ENCODE data around the gene RNF212.

The RNF212 gene

GRCh38 chr4:1082215-1083182 lies 30.9 kb downstream of the RNF212 start:
- peak; percentile 85 for ATAC-seq
- TF ChIP-seq, protein P1, sequence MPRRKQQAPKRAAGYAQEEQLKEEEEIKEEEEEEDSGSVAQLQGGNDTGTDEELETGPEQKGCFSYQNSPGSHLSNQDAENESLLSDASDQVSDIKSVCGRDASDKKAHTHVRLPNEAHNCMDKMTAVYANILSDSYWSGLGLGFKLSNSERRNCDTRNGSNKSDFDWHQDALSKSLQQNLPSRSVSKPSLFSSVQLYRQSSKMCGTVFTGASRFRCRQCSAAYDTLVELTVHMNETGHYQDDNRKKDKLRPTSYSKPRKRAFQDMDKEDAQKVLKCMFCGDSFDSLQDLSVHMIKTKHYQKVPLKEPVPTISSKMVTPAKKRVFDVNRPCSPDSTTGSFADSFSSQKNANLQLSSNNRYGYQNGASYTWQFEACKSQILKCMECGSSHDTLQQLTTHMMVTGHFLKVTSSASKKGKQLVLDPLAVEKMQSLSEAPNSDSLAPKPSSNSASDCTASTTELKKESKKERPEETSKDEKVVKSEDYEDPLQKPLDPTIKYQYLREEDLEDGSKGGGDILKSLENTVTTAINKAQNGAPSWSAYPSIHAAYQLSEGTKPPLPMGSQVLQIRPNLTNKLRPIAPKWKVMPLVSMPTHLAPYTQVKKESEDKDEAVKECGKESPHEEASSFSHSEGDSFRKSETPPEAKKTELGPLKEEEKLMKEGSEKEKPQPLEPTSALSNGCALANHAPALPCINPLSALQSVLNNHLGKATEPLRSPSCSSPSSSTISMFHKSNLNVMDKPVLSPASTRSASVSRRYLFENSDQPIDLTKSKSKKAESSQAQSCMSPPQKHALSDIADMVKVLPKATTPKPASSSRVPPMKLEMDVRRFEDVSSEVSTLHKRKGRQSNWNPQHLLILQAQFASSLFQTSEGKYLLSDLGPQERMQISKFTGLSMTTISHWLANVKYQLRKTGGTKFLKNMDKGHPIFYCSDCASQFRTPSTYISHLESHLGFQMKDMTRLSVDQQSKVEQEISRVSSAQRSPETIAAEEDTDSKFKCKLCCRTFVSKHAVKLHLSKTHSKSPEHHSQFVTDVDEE (CRISPR knock-in tag; IDR thresholded peaks at IDR 0.05) = no peak
- 0 out of 2 replicates have a peak, but pooled peaks have one; percentile 13 for TF ChIP-seq ZFP3 (CRISPR knock-in tag; IDR thresholded peaks at IDR 0.05)

GRCh38 chr4:1081689-1082040 lies 31.7 kb downstream of the RNF212 start:
- TF ChIP-seq TOX (CRISPR knock-in tag; IDR thresholded peaks at IDR 0.05; ENCODE audit: borderline replicate concordance) = no peak
- TF ChIP-seq, protein P2, sequence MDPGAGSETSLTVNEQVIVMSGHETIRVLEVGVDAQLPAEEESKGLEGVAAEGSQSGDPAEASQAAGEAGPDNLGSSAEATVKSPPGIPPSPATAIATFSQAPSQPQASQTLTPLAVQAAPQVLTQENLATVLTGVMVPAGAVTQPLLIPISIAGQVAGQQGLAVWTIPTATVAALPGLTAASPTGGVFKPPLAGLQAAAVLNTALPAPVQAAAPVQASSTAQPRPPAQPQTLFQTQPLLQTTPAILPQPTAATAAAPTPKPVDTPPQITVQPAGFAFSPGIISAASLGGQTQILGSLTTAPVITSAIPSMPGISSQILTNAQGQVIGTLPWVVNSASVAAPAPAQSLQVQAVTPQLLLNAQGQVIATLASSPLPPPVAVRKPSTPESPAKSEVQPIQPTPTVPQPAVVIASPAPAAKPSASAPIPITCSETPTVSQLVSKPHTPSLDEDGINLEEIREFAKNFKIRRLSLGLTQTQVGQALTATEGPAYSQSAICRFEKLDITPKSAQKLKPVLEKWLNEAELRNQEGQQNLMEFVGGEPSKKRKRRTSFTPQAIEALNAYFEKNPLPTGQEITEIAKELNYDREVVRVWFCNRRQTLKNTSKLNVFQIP (CRISPR knock-in tag; IDR thresholded peaks at IDR 0.05; ENCODE audit: borderline replicate concordance, low read depth) = no peak
- no peak for TF ChIP-seq ZNF70 (CRISPR knock-in tag; IDR thresholded peaks at IDR 0.05)
- no peak for TF ChIP-seq ISL1 (CRISPR knock-in tag; IDR thresholded peaks at IDR 0.05)
- no peak for TF ChIP-seq CSDC2 (CRISPR knock-in tag; IDR thresholded peaks at IDR 0.05)
- TF ChIP-seq CSRNP3 (CRISPR knock-in tag; IDR thresholded peaks at IDR 0.05) = no peak
- TF ChIP-seq PPARA (CRISPR knock-in tag; IDR thresholded peaks at IDR 0.05; ENCODE audit: borderline replicate concordance) = no peak
- no peak for TF ChIP-seq SNAI2 (CRISPR knock-in tag; IDR thresholded peaks at IDR 0.05)
- ATAC-seq = no peak; the same call in 2 of the 3 replicates

- ATAC-seq = no peak
- no peak for TF ChIP-seq PPARA (CRISPR knock-in tag; IDR thresholded peaks at IDR 0.05; ENCODE audit: borderline replicate concordance)
- TF ChIP-seq ZFP3 (CRISPR knock-in tag; IDR thresholded peaks at IDR 0.05) = no peak
- TF ChIP-seq SNAI2 (CRISPR knock-in tag; IDR thresholded peaks at IDR 0.05) = no peak
- TF ChIP-seq ZNF565 (CRISPR knock-in tag; conservative IDR thresholded peaks at IDR 0.05; ENCODE audit: low read depth) = no peak
- TF ChIP-seq, protein P2 (CRISPR knock-in tag; IDR thresholded peaks at IDR 0.05; ENCODE audit: borderline replicate concordance, low read depth) = no peak
Measured at GRCh38 chr4:1080961-1081688, 32.2 kb downstream of the RNF212 start.

DNA sequence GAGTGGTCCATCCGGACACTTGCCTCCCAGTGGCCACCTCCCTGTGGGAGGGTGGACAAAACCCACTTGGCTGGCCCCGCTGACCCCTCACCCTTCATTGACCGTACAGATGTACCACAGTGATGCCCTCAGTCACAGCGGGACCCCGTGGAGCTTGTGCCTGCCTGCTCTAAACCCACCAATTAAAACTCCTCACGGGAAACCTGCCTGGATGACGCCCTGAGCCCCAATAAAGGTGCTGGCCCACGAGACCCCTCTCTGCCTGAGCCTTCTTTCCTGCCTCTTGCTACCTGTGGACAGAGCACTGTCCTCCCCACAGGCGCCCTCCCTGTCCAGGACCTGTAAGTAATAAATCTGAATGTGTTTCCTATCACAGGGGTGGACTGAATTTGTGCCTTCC lies 32.9 kb downstream of the RNF212 start:
- no peak for ATAC-seq
- TF ChIP-seq ZC3H10 (CRISPR knock-in tag; IDR thresholded peaks at IDR 0.05) (no peak), TCF4 (CRISPR knock-in tag; IDR thresholded peaks at IDR 0.05; ENCODE audit: borderline replicate concordance) (no peak), CSDC2 (CRISPR knock-in tag; IDR thresholded peaks at IDR 0.05) (no peak), PPARA (CRISPR knock-in tag; IDR thresholded peaks at IDR 0.05; ENCODE audit: borderline replicate concordance) (no peak), ZNF565 (CRISPR knock-in tag; conservative IDR thresholded peaks at IDR 0.05; ENCODE audit: low read depth) (no peak), CSRNP3 (CRISPR knock-in tag; IDR thresholded peaks at IDR 0.05) (no peak), OSR1 (CRISPR knock-in tag; IDR thresholded peaks at IDR 0.05) (no peak), ZNF8 (CRISPR knock-in tag; IDR thresholded peaks at IDR 0.05) (no peak), ESRRG (CRISPR knock-in tag; IDR thresholded peaks at IDR 0.05) (no peak)
- TF ChIP-seq, protein P2 (CRISPR knock-in tag; IDR thresholded peaks at IDR 0.05; ENCODE audit: borderline replicate concordance, low read depth) = no peak
